Fibroblast of villous mesenchyme (primary cell): ENCODE results near the gene PIGK. TPM values are rescaled to one million over a fixed set of nuclear protein-coding genes. Genes with fewer than 3 reads are reported as not detected.
"Not testable (repeated sequence)": the region's sequence is repeated elsewhere in the genome, so short reads cannot be mapped to it uniquely, and the experiment has no call there.

ENCODE experiments used
- DNase-seq: peaks from one replicate; pipeline ENCODE4 v3.0.0-alpha.2; 2010; ENCODE audit warnings: low read depth
- H3K4me3 ChIP-seq: 2 replicates; pipeline ENCODE4 v1.5.1; 2011; ENCODE audit warnings: low read depth, mild to moderate bottlenecking, low read length
- CTCF ChIP-seq: IDR thresholded peaks from 2 replicates; pipeline ENCODE4 v1.5.1; 2012; ENCODE audit warnings: low read depth, mild to moderate bottlenecking, low read length; ENCODE audit not compliant: insufficient read depth
- total RNA-seq: library from RNA; depleted of rRNA; stranded (reverse); fragments of >200 nt; gene quantifications from 2 replicates; pipeline ENCODE4 v1.2.3, GENCODE V29; 2012

The PIGK gene
- total RNA-seq, 1 donor = 32.8 TPM

DNA sequence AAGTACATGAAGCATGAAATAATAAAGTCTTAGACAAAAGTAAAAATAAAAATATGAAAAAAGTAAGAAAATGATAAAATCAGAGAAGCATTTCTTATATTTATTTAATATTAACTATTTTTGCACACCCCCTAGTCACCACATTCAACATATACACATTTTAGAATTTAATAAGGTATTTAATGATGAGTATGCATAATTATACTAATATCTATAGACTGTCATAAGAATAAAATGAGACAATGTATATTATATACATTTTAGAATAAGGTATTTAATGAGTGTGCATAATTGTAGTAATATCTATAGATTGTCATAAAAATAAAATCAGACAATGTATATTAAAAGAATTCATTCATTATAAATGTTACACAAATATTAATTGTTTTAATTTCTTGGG lies 18.9 kb downstream of the PIGK start:
- H3K4me3 ChIP-seq = no peak overlapping the region
- no peak for TF ChIP-seq CTCF
- no peak for DNase-seq

DNA sequence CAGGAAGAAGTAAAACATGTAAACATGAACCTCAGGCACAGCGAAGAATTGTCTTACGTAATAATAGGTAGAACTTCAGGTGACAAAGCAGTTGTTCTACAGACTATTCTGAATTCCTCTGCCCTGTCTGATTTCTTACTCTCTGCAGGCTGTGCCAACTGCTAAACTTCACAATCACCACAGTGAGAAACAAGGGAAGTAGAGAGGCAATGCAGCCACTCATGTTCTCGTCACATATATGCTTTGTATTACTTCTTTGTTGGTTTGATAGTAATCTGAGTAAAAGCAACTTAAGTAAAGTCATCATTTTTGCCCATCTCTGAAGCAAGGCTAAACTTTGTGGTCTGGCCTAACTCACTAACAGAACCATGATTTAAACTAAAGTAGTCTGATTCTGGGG lies 21.9 kb downstream of the PIGK start:
- no peak overlapping the region for H3K4me3 ChIP-seq
- DNase-seq = no peak
- TF ChIP-seq CTCF = no peak

GRCh38 chr1:77193951-77194350 lies 25.3 kb downstream of the PIGK start:
- no peak for TF ChIP-seq CTCF
- DNase-seq = no peak

GRCh38 chr1:77188770-77189169 lies 30.5 kb downstream of the PIGK start:
- H3K4me3 ChIP-seq = no peak overlapping the region
- no peak for DNase-seq
- no peak for TF ChIP-seq CTCF

More at GRCh38 chr1:77193951-77194350, 25.3 kb downstream of the PIGK start:
- no peak overlapping the region for H3K4me3 ChIP-seq

DNA sequence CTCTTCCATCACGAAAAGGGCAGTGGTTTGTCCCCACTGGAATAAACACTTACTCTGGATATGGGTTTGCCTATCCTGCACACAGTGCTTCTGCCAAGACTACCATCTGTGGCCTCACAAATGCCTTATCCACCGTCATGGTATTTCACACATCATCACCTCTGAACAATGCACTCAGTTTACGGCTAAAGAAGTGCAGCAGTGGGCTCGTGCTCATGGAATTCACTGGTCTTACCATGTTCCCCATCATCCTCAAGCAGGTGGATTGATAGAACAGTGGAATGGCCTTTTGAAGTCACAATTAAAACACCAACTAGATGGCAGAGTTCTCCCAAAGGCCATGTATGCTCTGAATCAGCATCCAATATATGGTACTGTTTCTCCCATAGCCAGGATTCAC lies 32.3 kb downstream of the PIGK start:
- H3K4me3 ChIP-seq, DNase-seq: not testable (repeated sequence)

- no peak overlapping the region for H3K4me3 ChIP-seq
- no peak for DNase-seq
- no peak for TF ChIP-seq CTCF
These were observed 37.1 kb downstream of the PIGK start for GRCh38 chr1:77182083-77182482.

DNA sequence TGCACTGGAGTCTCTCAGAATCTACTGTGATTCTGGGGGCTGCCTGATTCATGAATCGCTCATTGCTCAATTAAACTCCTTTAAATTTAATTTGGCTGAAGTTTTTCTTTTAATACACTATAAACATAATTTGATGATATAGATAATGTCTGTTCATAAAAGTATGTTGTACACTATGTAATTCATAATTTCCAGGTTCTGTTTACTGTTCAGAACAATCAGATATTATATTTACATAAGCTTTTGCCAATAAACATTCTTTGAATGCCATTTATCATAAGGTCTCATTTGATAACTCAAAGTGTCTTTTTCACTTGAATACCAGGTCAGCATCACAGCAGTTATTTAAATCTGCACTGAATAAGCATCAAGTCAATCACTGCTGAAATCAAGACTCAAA lies 39.6 kb downstream of the PIGK start:
- no peak for TF ChIP-seq CTCF
- H3K4me3 ChIP-seq = no peak overlapping the region
- no peak for DNase-seq

DNA sequence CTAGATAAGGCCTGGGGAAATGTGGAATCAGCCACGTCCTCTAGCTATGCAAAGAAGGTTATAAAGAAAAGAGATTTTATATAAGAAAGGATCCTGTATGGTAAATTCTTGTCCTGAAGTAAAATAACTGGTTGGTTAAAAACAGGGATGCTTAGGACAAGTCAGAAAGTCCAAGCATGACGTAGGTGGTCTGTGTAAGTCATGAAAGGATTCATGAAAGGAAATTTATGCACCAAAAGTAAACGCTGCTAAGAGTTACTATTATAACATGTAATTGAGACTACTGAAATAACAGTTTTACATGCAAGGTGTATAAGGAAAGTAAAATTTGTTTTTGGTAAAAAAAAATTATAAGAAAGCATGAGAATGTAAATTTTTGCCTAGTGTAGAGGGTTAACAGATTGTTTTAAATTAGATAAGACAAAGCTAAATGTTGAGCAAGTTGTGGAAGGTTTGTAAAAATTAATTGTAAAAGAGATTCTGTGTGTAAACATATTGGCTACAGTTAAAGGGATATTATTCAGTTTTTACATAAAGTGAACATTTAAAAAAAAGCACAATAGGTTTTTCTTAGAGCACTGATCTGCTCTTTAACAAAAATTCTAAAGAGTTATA lies 43.9 kb downstream of the PIGK start:
- DNase-seq = peak; percentile 2
- TF ChIP-seq CTCF = no peak
- no peak overlapping the region for H3K4me3 ChIP-seq
